Left forelimb (tissue), 1 donor: ENCODE data around the gene HMGCR.

ENCODE experiments used
- DNase-seq: peaks from one replicate; pipeline ENCODE4 v3.0.0-alpha.2; 2018; ENCODE audit warnings: low spot score

Gene HMGCR

DNA sequence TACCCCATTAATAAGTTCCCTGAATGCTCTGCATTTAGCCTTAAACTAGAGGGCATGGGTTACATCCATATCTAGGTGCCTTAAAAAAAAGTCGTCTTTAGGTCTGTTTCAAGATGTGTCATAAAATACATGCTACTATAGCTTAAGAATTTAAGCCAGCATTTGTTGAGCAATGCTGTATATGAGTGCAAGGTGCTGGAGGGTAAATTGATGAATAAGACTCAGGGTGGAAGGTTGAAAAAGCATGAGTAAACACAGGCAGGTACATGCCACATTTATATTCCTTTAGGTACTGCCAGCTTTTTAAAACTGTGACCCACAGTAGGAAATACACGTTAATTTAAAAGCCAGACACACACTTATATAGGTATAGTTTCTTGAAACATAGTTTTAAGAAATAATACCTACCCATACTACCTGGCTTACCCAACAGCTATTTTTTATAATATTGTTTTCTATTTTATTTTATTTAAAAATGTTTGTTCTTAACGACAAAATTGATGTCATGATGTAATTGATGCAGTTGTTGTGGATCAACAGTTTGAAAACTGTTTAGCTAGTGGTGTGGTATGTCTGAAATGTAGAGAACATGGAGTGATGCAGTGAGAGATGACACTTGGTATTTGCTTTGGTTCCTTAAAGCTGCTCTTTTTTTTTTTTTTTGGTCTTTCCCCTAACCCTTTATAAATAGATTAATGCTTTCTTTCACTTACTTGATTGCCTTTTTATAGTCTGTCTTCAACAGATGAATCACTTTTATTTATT lies 3.9 kb downstream of the HMGCR start:
- no peak for DNase-seq

DNA sequence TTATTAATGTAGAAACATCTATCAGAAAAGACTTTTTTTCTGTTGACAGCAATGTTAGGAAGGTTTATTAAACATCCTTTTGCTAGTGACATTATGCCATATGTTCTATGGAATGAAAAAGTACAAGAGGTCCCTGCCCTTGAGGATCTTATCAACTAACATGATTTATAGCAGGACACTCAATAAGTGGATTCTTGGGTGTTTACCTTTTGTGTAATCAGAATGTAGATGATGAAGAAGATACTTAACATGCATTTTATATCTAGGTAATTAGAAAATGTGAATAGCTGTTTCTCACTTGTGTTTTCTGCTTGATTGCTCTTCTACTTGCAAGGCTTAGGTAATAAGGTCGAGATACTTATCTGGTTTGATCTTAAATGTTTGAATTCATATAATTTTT lies 4.9 kb downstream of the HMGCR start:
- DNase-seq = no peak

DNA sequence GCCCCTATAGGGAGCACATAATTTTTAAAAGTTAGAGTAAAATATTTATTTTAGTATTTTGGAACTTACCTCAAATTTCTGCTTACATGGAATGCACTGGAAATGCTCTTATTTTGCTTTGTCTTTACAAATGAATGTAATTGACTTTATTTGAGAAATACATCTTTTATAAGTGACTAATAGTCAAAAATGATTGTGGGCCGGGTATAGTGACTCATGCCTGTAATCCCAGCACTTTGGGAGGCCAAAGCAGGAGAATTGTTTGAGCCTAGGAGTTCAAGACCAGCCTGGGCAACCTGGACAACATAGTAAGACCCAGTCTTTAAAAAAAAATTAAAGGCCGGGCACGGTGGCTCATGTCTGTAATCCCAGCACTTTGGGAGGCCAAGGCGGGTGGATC lies 5.8 kb downstream of the HMGCR start:
- DNase-seq = no peak

DNA sequence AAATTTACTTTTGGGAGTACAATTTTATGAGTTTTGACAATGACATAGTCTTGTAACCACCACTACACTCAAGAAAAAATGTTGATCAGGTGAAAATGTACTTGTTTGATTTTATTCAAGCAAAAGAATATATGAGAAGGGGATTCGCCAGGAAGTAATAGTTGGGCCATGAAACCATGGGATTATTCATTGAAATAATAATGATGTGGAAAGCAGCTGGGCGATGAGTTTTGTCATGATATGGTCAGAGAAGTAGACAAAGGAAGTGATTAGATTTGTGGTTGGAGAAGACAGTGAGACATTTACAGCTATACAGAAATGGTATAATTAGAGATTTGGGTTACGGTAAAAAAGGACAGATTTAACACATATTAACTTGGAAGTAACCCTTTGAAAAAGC lies 11.2 kb downstream of the HMGCR start:
- DNase-seq = no peak

DNA sequence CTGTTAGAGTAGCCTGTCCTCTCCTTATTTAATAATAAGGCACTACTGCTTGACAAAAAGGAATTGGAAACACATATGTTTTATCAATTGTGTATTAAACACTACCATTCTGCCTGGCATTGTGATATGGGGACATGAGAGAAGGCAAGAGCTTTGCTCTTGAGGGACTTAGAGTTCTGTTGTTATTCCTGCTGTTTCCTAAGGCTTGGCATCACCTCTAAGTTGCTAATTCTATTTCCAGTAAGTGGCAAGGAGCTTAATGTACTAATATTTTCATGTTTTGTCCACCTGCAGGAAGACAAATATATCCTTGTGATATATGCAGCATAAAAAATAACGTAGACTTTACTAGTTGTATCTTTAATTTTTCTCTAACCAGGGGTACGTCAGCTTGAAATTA lies 12.6 kb downstream of the HMGCR start:
- DNase-seq = no peak

DNA sequence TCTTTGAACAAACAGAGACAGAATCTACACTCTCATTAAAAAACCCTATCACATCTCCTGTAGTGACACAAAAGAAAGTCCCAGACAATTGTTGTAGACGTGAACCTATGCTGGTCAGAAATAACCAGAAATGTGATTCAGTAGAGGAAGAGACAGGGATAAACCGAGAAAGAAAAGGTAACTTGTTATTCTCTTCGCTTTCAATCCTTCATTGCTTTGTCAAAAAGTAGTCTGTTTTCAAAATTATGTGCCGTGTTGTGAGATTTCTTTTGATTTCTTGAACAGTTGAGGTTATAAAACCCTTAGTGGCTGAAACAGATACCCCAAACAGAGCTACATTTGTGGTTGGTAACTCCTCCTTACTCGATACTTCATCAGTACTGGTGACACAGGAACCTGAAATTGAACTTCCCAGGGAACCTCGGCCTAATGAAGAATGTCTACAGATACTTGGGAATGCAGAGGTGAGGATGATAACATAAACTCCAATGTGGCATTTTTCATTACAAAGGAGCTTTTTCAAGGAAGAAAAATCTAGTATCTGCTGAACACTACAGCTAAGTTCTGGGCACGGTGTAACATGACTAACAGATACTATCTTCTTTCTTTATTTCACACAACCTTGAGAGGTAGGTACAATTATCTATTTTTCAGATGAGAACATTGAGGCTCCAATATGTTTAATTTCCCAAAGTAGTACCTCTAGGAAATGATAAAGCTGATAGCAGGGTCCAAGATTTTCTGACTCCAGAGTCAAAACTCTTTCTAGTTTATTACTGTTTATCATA lies 14.3 kb downstream of the HMGCR start:
- no peak for DNase-seq

DNA sequence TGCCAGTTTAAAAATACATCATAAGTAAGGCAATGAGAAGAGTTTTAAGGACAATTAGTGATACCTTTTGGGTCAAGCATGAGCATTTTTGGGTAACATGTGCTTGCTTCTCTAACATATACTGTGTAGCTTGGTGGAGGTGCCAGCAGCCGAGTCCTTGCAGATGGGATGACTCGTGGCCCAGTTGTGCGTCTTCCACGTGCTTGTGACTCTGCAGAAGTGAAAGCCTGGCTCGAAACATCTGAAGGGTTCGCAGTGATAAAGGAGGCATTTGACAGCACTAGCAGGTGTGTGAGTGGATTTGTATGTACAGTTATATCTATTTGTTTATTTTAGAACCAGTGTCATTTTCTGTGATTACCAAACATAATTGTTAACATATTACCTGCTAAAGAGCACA lies 18.2 kb downstream of the HMGCR start:
- DNase-seq = no peak

DNA sequence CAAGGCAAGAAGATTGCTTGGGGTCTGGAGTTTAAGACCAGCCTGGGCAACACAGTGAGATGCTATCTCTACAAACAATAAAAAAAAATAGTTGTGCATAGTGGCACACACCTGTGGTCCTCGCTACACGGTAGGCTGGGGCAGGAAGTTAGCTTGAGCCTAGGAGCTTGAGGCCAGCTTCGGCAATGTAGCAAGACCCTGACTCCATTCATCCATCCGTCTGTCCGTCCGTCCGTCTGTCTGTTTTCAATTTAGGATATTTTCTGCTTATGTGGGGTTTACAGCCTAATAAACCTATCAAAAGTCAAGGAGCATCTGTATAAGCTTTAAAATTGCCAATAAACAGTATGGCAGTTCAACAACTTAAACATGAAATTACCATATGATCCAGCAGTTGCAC lies 19.7 kb downstream of the HMGCR start:
- DNase-seq = no peak

DNA sequence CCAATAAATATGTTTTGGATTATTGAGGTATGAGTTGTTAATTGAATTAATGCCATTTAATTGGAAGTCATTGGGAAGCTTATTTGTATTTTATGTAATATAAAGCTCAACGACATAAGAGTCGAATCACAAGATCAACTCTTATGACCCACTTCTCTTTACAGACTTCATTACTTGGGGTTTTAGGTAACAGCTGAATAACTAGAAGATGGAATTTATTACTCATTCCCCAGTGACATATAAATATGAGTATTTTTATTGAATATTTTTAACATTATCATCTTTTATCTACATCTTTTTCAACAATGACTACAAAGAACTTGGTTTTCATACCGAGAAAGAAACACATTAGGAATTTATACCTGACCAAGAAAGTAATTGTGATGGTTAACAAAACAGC lies 21.1 kb downstream of the HMGCR start:
- DNase-seq = no peak

DNA sequence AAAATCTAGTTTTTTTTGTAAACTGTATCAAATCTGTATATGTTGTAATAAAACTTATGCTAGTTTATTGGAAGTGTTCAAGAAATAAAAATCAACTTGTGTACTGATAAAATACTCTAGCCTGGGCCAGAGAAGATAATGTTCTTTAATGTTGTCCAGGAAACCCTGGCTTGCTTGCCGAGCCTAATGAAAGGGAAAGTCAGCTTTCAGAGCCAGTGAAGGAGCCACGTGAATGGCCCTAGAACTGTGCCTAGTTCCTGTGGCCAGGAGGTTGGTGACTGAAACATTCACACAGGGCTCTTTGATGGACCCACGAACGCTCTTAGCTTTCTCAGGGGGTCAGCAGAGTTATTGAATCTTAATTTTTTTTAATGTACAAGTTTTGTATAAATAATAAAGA lies 24.3 kb downstream of the HMGCR start:
- DNase-seq = no peak

DNA sequence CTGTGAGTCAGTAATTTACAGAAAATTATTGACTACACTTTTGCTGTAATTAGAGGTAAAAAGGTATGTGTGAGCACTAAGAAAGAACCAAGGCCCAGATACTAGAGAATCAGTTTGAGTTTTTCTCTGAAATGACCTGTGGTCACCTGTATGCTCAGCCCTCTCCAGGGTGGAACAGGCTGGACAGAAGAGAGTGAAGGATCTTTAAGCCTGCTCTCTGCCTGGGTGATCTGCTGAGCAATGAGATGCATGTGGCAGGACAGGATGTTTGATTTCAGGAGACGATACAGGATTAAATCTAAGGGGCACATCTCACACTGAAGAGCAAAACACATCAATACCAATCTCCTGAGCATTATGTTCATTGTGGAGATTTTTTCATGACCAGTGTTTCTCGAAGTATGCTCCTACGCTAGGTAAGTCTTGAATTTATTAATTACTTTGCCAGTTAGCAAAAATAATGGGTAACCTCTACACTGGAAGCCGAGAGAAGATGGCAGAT lies 25.5 kb downstream of the HMGCR start:
- no peak for DNase-seq

DNA sequence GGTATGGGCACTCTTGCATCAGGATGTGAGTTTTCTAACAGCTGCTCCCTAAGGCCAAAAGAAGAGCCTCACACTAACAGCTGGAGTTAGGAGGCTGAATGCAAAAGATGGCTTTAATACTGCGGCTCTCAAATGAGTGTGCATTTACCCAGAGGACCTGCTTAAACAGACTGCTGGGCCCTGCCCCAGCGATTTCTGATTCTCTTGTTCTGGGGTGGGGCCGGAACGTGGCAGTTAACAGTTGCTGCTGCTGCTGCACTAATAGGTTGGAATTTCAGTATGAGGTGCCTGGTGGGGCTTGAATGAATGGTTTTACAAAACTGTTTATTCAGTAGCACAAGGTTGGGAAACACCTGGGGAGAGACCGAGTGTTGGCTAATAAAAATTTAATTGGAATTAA lies 26.1 kb downstream of the HMGCR start:
- DNase-seq = no peak

DNA sequence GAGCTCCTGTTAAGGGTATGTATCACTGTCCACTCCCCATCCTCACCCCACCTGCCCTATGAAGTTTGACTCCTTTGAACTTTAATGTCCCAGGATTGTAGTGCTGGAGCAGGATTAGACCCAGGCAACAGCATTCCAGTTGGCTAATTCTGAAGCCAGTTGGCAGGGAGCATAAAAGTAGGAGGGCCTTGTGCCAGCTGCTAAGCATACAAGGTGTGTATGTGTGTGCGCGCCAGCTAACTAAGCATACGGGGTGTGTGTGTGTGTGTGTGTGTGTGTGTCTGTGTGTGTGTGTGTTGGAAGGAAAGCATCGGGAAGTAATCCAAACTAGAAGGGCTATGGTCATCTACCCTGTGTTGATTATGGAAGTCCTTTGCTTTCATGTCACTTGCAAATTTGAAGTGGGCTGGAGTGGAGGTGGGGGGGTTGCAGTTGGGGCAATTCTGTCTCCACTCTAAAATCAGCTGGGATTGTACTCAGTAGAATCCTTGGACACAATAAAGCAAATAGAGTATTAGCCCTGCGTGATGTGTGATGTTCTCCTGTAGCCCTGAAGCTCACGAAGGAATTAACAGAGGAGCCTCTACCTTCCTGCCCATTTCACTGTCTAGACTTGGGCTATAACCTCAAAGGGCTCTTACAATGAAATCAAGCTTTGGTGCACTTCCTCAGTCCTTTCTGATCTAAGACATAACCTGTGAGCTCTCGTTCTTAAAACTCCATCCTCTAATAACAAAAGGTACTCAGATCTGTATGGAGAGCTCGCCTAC lies 26.9 kb downstream of the HMGCR start:
- no peak for DNase-seq

DNA sequence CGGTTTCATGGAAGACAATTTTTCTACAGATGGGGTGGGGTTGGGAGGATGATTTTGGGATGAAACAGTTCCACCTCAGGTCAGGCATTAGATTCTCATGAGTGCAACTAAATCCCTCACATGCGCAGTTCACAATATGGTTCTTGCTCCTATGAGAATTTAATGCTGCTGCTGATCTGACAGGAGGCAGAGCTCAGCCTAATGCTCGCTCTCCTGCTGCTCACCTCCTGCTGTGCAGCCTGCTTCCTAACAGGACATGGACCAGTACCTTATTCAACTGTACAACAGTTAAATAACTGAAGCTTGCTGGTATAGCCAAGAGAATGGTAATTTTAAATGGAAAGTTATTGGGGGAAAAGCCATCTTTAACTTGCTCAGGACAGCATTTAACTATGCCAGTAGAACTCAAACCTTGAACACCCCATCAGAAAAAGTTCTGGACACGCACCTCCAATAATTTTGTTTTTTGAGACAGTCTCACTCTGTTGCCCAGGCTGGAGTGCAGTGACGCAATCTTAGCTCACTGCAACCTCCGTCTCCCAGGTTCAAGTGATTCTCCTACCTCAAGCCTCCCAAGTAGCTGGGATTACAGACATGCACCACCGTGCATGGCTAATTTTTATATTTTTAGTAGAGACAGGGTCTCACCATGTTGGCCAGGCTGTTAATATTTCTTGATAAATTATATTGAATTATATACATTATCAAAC lies 27.7 kb downstream of the HMGCR start:
- no peak for DNase-seq

DNA sequence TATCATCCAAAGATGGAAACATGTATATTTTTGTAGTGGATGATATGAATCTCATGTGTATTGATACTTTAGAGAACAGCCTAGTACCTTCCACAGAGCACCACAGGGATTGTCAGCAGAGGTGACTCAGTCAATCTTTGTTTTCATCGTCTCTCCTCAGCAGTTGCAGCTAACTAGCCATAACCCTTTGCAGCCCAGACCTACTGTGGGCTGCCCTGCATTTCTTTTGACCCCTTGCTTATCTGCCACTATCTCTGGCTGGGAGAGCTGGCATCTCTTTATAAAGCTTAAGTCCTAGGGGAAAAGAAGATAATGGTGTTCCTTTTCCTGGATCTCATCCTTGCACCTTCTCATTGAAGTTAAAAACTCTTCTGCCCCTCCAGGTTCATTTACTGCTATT lies 28.7 kb downstream of the HMGCR start:
- DNase-seq = no peak

DNA sequence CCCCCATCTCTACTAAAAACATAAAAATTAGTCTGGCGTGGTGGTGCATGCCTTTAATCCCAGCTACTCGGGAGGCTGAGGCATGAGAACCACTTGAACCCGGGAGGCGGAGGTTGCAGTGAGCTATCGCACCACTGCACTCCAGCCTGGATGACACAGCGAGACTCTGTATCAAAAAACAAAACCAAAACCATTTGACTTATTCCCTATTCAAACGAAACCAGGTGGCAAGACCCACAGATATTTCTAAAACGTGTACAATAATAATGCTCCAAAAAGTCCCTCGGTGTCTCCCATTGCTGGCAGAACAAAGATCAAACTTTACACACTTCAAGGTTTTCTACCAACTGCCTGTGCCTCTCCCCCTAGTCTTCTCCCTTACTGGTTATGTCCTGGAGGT lies 29.8 kb downstream of the HMGCR start:
- no peak for DNase-seq

DNA sequence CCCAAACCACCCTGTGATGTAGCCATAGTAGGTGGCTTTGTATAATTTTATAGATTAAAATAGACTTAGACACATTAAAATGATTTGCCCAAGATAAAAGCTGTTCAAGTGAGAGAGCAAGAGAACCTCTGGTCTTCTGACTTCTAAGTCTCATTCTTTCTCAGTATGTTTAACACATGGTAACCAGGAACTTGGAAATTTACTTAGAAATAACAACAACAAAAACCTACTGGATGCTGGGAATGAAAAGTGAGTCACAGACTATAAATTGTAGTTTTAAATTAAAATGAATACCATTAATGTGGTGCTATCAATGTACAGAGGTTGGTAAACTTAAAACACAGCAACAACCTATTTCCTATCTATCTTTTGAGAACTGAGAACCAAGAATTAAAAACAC lies 30.4 kb downstream of the HMGCR start:
- DNase-seq = no peak

DNA sequence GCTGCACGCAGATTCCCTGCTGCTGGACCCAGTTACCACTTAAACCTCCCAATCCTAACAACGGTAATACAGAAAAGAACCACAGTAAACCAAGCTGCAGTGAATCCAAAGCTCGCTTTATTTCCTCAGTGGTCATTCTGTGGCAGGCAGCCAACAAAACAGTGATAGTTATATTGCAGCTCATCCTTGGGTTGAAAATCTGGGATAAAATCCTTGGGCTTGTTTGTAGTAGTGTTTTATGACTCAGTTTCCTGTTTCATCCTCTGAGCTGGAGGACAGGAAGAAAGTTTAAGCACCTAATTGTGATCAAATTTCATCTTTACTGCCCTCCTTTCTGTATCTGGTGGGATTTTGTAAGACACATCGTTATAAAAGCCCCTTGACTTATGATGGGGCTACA lies 31.4 kb downstream of the HMGCR start:
- no peak for DNase-seq

DNA sequence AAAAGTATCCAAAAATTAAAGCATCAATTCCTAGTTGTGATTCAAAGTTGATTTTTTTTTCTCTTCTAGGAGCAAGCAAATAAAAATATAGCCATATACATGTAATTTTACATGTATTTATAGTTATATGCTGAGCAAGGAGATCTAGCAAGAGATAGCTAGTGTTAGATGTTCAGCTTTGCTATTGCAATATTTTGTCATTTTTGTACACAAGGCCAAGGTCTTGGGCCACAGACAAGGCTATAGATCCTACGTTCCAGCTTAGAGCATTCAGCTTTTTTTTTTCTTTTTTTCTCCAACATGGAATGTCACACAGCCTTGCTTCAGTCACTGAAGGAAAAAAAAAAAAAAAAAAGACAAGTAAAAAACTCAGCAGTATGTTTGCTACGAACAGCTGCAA lies 36.8 kb downstream of the HMGCR start:
- DNase-seq = no peak

DNA sequence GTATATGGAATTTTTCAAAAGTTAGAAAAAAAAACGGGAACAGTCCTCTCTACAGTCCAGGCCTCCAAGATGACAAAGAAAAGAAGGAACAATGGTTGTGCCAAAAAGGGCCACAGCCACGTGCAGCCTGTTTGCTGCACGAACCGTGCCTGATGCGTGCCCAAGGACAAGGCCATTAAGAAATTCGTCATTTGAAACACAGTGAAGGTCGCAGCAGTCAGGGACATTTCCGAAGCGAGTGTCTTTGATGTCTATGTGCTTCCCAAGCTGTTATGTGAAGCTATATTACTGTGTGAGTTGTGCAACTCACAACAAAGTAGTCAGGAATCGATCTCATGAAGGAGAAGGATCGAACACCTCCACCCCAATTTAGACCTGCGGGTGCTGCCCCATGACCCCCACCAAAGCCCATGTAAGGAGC lies 37.4 kb downstream of the HMGCR start:
- no peak for DNase-seq

DNA sequence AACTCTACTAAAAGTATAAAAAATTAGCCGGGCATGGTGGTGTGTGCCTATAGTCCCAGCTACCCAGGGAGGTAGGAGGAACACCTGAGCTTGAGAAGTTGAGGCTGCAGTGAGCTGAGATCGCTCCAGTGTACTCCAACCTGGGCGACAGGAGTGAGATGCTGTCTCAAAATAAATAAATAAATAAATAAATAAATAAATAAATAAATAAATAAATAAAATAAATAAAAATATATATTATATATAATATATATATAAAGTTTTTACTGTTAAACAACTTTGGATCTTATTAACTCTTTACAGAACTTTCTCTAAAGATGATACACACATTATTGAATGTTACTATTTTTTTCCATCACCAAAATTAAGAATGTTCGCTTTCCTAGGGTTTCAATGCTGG lies 38.4 kb downstream of the HMGCR start:
- DNase-seq = no peak

DNA sequence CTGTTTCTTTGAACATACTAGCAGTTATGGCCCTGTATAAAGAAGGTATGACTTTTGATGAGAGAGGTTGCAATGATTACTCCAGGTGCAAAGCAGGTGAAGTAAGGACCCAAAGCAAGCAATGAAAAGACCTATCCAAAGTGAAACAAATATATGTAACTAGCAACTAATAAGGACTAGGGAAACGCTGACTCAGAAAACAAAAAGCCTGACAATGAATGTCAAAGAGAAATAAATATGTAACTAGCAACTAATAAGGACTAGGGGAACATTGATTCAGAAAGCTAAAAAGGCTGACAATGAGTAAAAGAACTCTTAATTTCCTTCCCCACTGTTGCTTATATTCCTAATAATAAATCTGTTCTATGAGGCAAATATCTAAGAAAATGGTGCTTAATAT lies 43.1 kb downstream of the HMGCR start:
- no peak for DNase-seq
